GM12892 (cell line): Measurements from ENCODE around the gene BRMS1L.

Source experiments
- POLR2A ChIP-seq: IDR thresholded peaks from 2 replicates; pipeline ENCODE4 v1.6.1; 2011; ENCODE audit warnings: low read depth, low read length, control low read depth
- POLR2AphosphoS5 ChIP-seq: IDR thresholded peaks from 2 replicates; pipeline ENCODE4 v1.6.1; 2011; ENCODE audit warnings: low read depth, low read length, control low read depth

- TF ChIP-seq POLR2A (no peak), POLR2AphosphoS5 (no peak)
Observed at GRCh38 chr14:35861204-35861868, 35.2 kb downstream of the BRMS1L start.
